Measurements from ENCODE around the gene LZTS3.

LZTS3 gene

DNA sequence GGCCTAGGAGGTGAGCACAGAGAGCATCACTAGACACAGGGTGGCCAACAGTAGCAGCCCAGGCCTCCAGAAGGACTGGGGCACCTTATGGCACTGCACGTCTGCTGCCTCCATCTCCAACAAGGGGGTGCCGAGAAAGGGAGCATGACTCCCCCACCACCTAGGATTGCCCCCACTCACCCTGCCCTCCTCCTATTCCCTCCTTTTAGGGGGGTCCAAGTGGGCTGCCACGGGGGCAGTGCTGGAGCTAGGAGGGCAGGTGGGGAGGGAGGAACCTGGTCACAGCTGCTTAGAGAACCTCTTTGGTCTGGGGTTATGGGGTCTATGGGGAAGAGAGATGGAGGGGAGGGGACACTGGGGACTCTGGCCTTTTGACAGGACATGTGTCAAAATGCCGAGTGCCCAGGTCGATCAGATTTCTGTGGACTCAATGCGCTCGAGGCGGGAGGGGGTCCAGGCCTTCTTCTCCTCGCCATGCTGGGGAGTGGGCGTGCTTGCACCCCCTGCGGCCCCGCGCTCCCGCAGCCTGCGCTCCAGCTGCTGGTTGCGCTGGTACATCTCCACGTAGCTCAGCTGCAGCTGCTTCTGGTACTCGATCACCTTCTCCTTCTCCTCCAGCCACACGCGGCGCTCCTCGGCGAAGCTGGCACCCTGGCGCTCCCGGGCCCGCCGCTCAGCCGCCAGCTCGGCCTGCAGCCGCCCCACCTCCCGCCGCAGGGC, 9.1 kb downstream of the LZTS3 start:
- Histone ChIP-seq H2AFZ (ENCODE audit: low read depth, low read length, severe bottlenecking) (no peak overlapping the region), H3K4me2 (ENCODE audit: low read depth, low read length, poor library complexity, severe bottlenecking) (no peak overlapping the region), H3K79me2 (ENCODE audit: insufficient read depth, low read length) (peaks cover 10% of the 10 kb centered on the region)

DNA sequence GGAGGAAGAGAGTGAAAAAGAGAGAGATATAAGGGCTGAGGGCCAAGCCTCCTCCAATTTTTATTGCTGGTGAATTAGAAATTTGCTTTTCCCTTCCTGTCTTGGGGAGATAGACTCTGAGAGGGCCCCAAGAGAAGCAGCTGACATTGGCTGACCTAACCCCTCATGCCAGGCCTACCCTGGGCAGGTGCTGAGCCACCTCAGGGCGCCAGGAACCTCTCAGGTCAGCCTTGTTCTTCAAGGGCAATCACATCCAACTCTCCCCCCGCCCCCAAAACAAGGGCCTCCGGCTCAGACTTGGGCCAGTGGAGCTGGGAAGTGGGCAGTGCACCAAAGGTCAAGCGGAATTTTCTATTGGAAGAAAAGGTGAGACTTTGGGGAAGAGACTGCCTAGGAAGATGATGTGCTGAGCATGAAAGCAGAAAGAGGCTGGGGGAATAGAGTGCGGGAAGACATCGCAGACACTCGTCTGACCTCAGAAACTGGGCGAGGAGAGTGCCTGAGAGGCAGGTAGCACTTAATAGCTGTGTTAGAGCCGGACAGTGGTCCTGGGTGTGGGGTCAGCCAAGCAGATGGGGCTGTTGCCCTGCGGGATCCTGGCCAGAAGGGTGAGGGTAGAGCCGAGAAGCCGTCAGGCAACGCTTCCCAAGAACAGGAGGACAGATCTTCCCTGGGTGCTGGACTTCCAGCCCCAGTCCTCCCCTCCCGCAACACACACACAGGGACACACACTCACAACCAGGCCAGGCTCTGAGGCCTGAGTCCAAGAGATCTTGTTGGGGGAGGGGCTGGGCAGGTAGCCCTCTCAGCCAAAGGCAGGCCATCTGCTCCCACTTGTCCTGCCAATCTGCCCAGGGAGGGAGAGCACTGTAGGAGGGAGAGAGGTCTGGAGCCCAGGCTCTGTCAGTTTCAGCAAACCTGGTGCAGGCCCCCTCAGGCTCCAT, 10.0 kb downstream of the LZTS3 start:
- Histone ChIP-seq H3F3A (ENCODE audit: insufficient read depth) (0 out of 2 replicates have a peak, but pooled peaks cover 3% of the 10 kb centered on the region), H3K27me3 (ENCODE audit: low read length) (no peaks in the 10 kb centered on the region), H3K4me3 (ENCODE audit: insufficient read depth, low read length, poor library complexity, severe bottlenecking) (no peak overlapping the region), H3K9ac (ENCODE audit: low read length) (no peak overlapping the region), H2AFZ (ENCODE audit: low read depth, low read length, severe bottlenecking) (no peak overlapping the region), H3K9me2 (replicated peaks; ENCODE audit: insufficient read depth, low read length) (no peaks in the 10 kb centered on the region), H3K9me3 (ENCODE audit: insufficient read depth, low read length) (no peaks in the 10 kb centered on the region), H3K36me3 (ENCODE audit: low read length) (no peaks in the 10 kb centered on the region), H4K20me1 (ENCODE audit: low read depth, low read length) (no peaks in the 10 kb centered on the region), H3K79me2 (ENCODE audit: insufficient read depth, low read length) (peaks cover 19% of the 10 kb centered on the region), H3K4me2 (ENCODE audit: low read depth, low read length, poor library complexity, severe bottlenecking) (no peak overlapping the region), H3K27ac (ENCODE audit: low read depth, low read length) (no peak overlapping the region)
- TF ChIP-seq, protein P1, sequence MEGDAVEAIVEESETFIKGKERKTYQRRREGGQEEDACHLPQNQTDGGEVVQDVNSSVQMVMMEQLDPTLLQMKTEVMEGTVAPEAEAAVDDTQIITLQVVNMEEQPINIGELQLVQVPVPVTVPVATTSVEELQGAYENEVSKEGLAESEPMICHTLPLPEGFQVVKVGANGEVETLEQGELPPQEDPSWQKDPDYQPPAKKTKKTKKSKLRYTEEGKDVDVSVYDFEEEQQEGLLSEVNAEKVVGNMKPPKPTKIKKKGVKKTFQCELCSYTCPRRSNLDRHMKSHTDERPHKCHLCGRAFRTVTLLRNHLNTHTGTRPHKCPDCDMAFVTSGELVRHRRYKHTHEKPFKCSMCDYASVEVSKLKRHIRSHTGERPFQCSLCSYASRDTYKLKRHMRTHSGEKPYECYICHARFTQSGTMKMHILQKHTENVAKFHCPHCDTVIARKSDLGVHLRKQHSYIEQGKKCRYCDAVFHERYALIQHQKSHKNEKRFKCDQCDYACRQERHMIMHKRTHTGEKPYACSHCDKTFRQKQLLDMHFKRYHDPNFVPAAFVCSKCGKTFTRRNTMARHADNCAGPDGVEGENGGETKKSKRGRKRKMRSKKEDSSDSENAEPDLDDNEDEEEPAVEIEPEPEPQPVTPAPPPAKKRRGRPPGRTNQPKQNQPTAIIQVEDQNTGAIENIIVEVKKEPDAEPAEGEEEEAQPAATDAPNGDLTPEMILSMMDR (IDR thresholded peaks at IDR 0.05; ENCODE audit: insufficient read depth, low read length, poor library complexity, severe bottlenecking): no peak
- no peak for TF ChIP-seq EZH2phosphoT487 (conservative IDR thresholded peaks at IDR 0.05; ENCODE audit: low read length)

More for the DNA sequence above, 9.1 kb downstream of the LZTS3 start:
- Histone ChIP-seq H3K9me2 (replicated peaks; ENCODE audit: insufficient read depth, low read length) (no peaks in the 10 kb centered on the region), H3K27ac (ENCODE audit: low read depth, low read length) (no peak overlapping the region), H4K20me1 (ENCODE audit: low read depth, low read length) (no peaks in the 10 kb centered on the region), H3K27me3 (ENCODE audit: low read length) (no peaks in the 10 kb centered on the region), H3F3A (ENCODE audit: insufficient read depth) (0 out of 2 replicates have a peak, but pooled peaks cover 3% of the 10 kb centered on the region), H3K9me3 (ENCODE audit: insufficient read depth, low read length) (no peaks in the 10 kb centered on the region), H3K36me3 (ENCODE audit: low read length) (no peaks in the 10 kb centered on the region), H3K4me3 (ENCODE audit: insufficient read depth, low read length, poor library complexity, severe bottlenecking) (no peak overlapping the region), H3K9ac (ENCODE audit: low read length) (no peak overlapping the region)
- TF ChIP-seq, protein P1 (IDR thresholded peaks at IDR 0.05; ENCODE audit: insufficient read depth, low read length, poor library complexity, severe bottlenecking): no peak
- TF ChIP-seq EZH2phosphoT487 (conservative IDR thresholded peaks at IDR 0.05; ENCODE audit: low read length): no peak

DNA sequence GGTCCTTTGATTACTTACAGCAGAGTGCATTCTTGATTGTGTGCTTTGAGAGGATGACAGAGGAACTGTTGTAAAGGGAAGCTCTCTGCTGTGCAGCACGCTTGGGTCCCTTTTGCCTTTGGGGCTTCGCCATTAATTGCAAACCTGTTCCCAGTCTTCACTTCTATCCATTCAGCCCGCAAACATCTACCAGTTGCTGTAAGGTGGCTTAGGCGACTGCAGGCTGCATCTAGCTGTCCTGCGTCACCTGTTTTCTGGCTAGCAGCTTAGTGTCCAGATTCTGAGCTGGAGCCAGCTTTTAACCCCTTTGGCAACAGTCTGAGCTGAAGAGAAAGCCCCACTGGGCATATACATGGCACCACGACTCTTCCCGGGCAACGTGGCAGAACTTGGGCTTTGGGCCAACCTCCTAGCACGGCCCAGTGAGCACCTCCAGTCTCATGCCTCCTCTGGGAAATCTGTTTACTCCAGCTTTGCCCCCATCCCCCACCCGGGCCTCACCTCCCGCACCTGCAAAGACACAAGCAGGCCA, 11.2 kb downstream of the LZTS3 start:
- Histone ChIP-seq H3K79me2 (ENCODE audit: insufficient read depth, low read length) (peaks cover 31% of the 10 kb centered on the region), H4K20me1 (ENCODE audit: low read depth, low read length) (peaks cover 7% of the 10 kb centered on the region; the same call in 1 of the 2 replicates), H3F3A (ENCODE audit: insufficient read depth) (0 out of 2 replicates have a peak, but pooled peaks cover 3% of the 10 kb centered on the region), H3K9me2 (replicated peaks; ENCODE audit: insufficient read depth, low read length) (no peaks in the 10 kb centered on the region), H3K4me3 (ENCODE audit: insufficient read depth, low read length, poor library complexity, severe bottlenecking) (no peak overlapping the region), H2AFZ (ENCODE audit: low read depth, low read length, severe bottlenecking) (no peak overlapping the region), H3K9ac (ENCODE audit: low read length) (no peak overlapping the region), H3K27ac (ENCODE audit: low read depth, low read length) (no peak overlapping the region), H3K27me3 (ENCODE audit: low read length) (no peaks in the 10 kb centered on the region), H3K9me3 (ENCODE audit: insufficient read depth, low read length) (no peaks in the 10 kb centered on the region), H3K36me3 (ENCODE audit: low read length) (no peaks in the 10 kb centered on the region), H3K4me2 (ENCODE audit: low read depth, low read length, poor library complexity, severe bottlenecking) (no peak overlapping the region)
- no peak for TF ChIP-seq EZH2phosphoT487 (conservative IDR thresholded peaks at IDR 0.05; ENCODE audit: low read length)
- TF ChIP-seq, protein P1 (IDR thresholded peaks at IDR 0.05; ENCODE audit: insufficient read depth, low read length, poor library complexity, severe bottlenecking): no peak

Data from SU-DHL-6 (cell line).